ENCODE measurements around the gene PPP1R27.

PPP1R27 gene

GRCh38 chr17:81844887-81845286, 10.0 kb upstream of the PPP1R27 start:
- no peak for DNase-seq (ENCODE audit: low read depth)
- TF ChIP-seq, protein P1, sequence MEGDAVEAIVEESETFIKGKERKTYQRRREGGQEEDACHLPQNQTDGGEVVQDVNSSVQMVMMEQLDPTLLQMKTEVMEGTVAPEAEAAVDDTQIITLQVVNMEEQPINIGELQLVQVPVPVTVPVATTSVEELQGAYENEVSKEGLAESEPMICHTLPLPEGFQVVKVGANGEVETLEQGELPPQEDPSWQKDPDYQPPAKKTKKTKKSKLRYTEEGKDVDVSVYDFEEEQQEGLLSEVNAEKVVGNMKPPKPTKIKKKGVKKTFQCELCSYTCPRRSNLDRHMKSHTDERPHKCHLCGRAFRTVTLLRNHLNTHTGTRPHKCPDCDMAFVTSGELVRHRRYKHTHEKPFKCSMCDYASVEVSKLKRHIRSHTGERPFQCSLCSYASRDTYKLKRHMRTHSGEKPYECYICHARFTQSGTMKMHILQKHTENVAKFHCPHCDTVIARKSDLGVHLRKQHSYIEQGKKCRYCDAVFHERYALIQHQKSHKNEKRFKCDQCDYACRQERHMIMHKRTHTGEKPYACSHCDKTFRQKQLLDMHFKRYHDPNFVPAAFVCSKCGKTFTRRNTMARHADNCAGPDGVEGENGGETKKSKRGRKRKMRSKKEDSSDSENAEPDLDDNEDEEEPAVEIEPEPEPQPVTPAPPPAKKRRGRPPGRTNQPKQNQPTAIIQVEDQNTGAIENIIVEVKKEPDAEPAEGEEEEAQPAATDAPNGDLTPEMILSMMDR (IDR thresholded peaks at IDR 0.05; ENCODE audit: low read length, missing control alignments): no peak
- H3K4me3 ChIP-seq (replicated peaks; ENCODE audit: low read depth, low read length): no peak overlapping the region

GRCh38 chr17:81844327-81844851, 9.5 kb upstream of the PPP1R27 start:
- no peak overlapping the region for H3K4me3 ChIP-seq (replicated peaks; ENCODE audit: low read depth, low read length)
- DNase-seq (ENCODE audit: low read depth): no peak
- TF ChIP-seq, protein P1 (IDR thresholded peaks at IDR 0.05; ENCODE audit: low read length, missing control alignments): no peak

DNA sequence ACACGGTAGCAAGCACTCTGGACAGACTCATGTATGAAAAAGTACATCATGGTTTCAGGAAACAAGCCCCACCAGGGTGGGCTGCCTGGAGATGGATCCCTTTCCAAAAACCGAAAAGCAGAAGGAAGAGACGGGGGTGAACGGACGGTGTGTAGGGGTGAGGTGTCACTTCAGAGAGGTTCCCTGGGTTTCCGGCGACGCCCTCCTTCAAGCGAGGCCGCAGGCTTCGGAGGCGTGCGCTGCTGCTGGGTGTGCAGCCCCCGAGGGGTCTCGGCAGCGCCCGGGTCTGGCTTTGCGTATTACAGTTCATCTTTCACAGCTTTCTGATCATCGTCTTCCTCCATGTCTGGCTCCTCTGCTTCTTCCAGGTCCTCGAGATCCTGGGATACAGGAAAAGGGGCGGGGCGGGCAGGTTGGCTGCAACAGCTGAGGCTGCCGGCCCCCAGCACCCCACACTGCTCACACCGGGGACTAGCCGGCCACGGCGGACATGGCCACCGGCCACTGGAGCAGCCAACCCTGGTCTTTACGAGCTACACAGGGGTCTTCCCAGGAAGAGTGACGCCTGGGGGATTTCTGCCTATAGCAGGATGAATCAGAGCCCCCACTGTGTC, 9.0 kb upstream of the PPP1R27 start:
- DNase-seq (ENCODE audit: low read depth): no peak
- no peak overlapping the region for H3K4me3 ChIP-seq (replicated peaks; ENCODE audit: low read depth, low read length)
- TF ChIP-seq, protein P1 (IDR thresholded peaks at IDR 0.05; ENCODE audit: low read length, missing control alignments): no peak

- H3K4me3 ChIP-seq (replicated peaks; ENCODE audit: low read depth, low read length): no peak overlapping the region
- TF ChIP-seq, protein P1 (IDR thresholded peaks at IDR 0.05; ENCODE audit: low read length, missing control alignments): no peak
- no peak for DNase-seq (ENCODE audit: low read depth)
Measured at GRCh38 chr17:81842725-81843504, 8.1 kb upstream of the PPP1R27 start.

GRCh38 chr17:81842378-81842724, 7.5 kb upstream of the PPP1R27 start:
- TF ChIP-seq, protein P1 (IDR thresholded peaks at IDR 0.05; ENCODE audit: low read length, missing control alignments): no peak
- H3K4me3 ChIP-seq (replicated peaks; ENCODE audit: low read depth, low read length): no peak overlapping the region
- DNase-seq (ENCODE audit: low read depth): no peak

DNA sequence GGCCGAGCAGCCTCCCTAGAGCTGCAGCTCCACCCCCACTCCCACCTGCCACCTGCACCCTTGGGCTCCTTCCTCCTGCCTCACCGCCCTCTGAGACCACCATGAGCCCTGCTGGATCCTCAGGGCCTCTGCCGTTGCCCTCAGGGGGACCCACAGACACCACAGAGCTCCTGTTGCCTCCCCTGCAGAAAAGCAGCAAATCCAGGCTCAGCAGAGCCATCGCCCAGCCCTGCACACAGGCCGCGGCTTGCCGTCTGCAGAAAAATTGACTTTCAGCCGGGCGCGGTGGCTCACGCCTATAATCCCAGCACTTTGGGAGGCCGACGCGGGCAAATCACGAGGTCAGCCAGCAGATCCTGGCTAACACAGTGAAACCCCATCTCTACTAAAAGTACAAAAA, 7.0 kb upstream of the PPP1R27 start:
- no peak overlapping the region for H3K4me3 ChIP-seq (replicated peaks; ENCODE audit: low read depth, low read length)
- DNase-seq (ENCODE audit: low read depth): no peak
- TF ChIP-seq, protein P1 (IDR thresholded peaks at IDR 0.05; ENCODE audit: low read length, missing control alignments): no peak
